ENCODE data around the gene ZBTB26.

The ZBTB26 gene, protein sequence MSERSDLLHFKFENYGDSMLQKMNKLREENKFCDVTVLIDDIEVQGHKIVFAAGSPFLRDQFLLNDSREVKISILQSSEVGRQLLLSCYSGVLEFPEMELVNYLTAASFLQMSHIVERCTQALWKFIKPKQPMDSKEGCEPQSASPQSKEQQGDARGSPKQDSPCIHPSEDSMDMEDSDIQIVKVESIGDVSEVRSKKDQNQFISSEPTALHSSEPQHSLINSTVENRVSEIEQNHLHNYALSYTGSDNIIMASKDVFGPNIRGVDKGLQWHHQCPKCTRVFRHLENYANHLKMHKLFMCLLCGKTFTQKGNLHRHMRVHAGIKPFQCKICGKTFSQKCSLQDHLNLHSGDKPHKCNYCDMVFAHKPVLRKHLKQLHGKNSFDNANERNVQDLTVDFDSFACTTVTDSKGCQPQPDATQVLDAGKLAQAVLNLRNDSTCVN

DNA sequence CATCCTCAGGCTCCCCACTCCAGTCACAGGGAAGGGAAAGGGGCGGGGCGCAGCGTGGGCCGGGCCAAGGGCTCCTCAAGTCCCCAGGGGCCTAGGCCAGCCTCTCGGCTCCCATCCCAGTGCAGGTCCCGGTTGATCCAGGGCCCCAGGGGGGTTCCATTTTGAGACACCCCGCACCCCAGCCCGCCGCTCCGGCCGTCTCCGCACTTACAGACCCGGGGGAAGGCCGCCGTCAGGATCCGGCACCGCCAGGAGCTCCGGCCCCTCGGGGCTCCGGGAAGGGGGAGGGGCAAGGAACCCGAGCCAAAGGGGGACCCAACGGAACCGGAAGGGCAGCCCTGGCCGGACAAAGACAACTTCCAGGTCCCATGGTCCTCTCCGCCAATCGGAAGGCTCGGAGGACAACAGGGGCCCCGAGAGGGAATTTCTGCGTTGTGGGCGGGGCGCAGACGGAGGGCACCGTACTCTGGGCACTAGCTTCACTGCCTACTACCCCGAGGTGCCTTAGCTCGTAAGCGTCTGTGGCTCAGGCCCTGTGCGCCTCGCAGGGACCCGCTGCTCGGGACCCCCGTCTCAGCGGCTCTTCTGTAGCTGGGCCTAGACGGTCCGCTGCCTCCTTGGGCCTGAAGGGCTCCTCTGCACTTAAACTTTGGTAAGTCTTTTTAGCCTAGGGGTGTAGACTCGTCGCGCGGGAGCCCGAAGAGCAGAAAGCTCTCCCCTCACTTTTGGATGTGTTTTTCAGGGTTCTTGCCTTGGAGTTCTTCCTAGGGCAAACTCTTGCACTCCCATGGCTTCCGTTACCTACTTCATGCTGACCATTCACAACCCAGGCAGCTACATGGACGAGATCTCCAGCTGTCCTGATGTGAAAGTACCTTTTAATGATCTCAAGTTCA lies at the start of gene ZBTB26:
Gene ZBTB26, minus strand, starts transcription at position 287 of the 896 bp plus-strand sequence. CDS start 11,578 bp downstream, outside the sequence.
- peak; percentile 87 for DNase-seq

DNA sequence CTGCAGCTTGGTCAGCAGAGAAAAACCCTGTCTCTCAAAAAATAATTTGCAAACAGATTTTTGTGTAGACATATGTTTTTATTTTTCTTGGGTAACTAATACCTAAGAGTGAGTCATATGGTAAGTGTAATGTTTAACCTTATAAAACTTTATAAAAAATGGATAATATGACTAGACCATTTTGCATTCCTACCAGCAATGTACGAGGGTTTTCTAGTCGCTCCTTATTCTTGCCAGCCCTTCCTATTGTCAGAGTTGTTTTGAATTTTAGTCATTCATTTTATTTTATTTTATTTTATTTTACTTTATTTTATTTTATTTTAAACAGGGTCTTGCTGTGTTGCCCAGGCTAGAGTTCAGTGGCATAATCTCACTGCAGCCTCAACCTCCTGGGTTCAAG lies 47.3 kb upstream of the ZBTB26 start:
- DNase-seq, result no peak

DNA sequence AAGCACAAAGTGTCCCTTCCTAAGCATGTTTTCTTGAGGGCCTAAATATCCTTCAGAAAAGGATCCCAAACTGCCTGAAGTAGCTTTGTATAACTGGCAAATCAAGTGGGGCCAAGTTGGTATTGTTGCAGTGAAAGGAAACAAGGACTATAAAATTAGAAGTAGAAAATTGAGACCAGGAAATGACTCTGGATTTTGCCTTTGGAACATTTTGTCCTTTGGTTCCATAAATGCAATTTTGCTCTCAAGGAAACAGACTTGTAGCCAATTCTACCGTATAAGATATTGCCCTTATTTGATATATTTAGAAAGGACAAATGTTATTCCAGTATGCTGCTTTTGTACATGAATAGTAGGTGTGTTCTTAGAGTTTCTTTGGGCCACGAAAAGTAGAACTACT lies 43.9 kb upstream of the ZBTB26 start:
- no peak for DNase-seq

GRCh38 chr9:122961139-122961538 lies 29.8 kb upstream of the ZBTB26 start:
- no peak for DNase-seq

GRCh38 chr9:122955961-122956360 lies 24.6 kb upstream of the ZBTB26 start:
- DNase-seq, result no peak

DNA sequence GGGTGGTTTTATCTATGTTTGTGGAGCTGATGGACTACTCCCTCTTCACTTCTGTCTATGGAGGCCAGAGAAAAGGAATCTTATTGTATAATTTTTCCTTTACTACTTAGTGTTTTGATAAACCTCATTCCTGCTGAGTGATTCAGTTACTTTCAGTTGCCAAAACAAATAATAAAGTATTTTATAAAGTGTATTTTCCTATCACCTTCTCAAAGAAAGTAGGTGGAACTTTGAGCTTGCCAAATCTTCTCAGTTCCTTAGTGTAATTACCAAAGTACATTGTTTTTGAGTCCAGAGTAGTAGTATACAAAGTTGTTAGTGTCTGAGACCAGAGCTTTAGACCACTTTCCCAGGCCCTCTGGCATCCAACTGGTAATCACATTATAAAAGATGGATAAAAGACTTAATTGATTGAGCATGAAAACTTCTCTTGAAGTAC lies 23.0 kb upstream of the ZBTB26 start:
- DNase-seq, result no peak

DNA sequence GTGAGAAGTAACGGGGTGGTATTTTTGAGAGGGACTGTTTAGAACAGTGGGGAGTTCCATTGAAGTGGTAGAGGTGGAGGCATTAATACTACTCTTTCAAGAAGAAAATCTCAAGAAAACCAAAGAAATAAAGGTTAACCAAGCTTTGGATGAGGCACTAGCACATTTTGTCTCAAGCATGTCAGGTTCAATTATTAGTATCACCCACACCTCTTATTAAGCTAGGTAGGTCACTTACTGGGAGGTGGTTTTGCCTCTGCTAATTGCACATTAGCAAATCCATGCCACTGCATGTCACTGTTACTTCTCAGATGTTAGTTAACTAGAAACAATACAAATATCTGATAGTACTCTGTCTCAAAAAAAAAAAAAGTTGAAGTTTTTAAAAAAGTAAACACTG lies 19.7 kb upstream of the ZBTB26 start:
- no peak for DNase-seq

DNA sequence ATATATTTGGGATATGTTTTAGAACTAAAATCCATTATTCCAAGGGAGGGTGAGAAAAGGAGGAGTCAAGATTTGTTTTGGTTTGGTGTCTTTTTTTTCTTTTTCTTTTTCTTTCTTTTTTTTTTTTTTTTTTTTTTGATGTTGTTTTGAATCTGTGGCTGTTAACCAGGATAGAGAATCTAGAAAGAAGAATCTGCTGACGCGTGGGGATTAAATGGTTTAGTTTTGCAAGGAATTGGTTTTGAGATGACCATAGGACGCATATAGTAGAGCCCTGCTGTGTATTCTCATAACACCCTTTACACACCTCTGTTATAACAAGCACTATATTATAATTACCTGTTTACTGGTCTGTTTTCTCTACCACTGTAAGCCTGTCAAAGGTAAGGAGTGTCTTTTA lies 19.0 kb upstream of the ZBTB26 start:
- no peak for DNase-seq

- no peak for DNase-seq
These were observed 18.4 kb upstream of the ZBTB26 start for GRCh38 chr9:122949696-122950095.

DNA sequence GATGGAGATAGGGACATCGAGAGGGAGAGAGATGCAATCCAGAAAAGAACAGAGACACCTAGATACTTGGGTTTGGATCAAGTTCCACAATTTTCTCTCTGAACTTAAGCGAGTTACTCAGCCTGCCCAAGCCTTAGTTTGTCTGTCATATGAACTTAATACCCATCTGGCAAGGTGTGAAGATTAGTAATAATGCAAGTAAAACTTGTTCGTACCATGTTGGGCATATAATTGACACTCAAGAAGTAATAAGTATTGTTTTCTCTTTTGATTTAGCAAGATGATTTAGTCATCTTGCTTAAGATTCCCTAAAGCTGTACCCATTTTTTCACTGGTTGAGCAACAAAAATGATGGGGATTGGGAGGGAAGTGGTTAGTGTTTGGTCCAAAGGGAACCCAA lies 17.0 kb upstream of the ZBTB26 start:
- no peak for DNase-seq

GRCh38 chr9:122946461-122947005 lies 15.2 kb upstream of the ZBTB26 start:
- no peak for DNase-seq

GRCh38 chr9:122944960-122945888 lies 13.9 kb upstream of the ZBTB26 start:
- no peak for DNase-seq

DNA sequence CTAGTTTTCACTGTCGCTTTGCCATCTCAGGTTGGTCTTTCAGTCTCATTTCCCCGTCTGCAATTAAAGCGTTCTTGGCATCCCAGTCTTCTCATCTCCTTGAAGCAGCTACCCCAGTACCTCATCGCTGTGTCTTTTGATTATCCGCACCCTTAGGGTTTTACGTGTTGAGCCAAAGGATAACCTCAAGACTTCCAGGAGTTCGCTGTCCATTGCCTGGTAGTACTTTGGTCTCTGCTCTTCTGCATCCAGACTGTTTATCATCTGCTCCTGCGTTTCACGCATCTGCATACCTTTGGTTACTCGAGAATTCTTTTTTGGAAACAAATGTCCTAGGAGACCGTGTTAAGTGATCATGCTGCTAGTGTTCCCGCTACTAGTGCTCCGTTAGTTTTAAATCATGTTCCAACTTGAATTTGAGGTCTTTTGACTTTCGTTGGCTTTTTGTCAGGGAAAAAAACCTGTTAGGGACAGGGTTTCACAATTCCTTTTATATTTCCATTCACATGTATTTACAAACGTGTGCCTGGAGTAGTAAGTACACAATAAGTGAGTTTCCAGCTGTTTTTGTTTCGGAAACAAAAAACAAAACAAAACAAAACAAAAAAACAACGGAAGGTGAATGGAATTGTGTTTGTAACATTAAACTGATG lies 10.4 kb upstream of the ZBTB26 start:
- no peak for DNase-seq

DNA sequence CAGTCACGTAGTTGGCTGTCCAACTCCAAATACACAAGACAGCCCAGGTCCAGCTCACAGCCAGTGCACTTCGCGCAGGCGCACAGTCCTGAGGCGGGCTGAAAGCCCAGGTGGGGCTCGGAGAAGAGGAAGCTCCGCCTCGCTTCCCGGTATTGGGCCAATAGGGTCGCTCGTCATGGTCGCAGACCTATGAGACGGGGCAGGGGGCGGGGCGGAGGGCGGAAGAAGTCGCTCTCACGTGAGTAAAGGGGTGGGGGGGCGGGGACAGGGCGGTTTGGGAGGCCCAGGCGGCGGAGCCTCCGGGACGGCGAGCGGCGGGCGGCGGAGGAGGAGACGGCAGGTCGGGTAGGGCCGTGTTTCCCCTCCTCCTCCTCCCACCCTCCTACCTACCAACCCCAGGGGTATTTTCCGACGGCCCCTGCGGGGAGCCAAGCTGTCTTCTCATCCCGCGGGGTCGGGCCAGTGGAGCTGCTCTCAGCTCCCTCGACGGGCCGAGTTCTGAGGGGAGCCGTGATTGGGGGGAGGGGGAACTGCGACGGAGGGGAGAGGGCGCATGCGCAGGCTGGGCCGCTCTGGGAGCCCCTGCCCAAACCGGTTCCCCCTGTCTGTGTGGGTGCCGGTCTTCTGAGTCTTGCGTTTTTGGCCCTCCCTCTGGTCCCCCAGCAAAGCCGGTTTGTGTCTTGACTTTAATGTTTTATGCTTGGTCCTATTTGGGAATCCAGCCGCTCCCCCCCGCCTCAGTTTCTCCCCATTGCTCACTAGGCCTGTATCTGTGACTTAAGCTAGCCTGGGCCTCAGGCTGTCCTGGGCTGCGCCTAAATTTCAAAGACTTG lies 9.7 kb upstream of the ZBTB26 start, which contains the start of gene RABGAP1:
Gene RABGAP1, plus strand, starts transcription at position 272 of the 833 bp plus-strand sequence. CDS start 16,040 bp downstream, outside the sequence.
- peak; percentile 96 for DNase-seq

GRCh38 chr9:122940454-122940748 lies 9.1 kb upstream of the ZBTB26 start:
- no peak for DNase-seq

DNA sequence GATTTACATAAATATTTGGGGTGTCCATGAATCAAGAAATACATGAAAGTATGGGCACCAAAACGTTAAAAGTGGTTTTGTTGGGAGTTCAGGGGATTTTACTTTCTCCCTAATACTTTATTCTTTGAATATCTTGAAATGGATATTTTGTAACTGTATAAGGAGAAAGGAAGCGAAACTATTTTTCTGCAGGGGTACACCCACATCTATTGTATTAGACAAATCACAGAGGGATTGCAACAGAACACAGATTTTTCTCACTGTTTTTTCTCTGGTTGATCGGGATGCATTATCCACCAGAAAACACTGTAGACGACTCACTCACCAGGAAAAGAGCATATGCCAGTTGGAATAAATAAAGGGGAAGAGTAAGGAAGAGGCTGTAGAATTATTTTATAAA lies 8.3 kb upstream of the ZBTB26 start:
- DNase-seq, result no peak

DNA sequence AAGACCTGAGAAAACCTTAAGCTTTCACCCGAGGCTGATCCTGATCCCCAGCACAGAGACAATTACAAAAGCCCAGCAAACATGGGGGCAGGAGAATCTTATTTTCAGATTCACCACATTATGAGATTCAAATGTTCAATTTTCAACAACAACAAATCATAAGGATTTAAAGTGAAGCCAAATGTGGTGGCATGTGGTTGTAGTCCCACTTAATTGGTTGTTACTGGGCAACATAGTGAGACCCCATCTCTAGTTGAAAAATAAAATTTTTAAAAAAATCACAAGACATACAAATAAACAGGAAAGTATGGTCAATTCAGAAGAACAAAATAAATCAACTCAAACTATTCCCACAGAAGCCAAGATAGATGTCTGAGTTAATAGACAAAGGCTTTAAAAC lies 5.6 kb upstream of the ZBTB26 start:
- no peak for DNase-seq

GRCh38 chr9:122936464-122936863 lies 5.2 kb upstream of the ZBTB26 start:
- no peak for DNase-seq

DNA sequence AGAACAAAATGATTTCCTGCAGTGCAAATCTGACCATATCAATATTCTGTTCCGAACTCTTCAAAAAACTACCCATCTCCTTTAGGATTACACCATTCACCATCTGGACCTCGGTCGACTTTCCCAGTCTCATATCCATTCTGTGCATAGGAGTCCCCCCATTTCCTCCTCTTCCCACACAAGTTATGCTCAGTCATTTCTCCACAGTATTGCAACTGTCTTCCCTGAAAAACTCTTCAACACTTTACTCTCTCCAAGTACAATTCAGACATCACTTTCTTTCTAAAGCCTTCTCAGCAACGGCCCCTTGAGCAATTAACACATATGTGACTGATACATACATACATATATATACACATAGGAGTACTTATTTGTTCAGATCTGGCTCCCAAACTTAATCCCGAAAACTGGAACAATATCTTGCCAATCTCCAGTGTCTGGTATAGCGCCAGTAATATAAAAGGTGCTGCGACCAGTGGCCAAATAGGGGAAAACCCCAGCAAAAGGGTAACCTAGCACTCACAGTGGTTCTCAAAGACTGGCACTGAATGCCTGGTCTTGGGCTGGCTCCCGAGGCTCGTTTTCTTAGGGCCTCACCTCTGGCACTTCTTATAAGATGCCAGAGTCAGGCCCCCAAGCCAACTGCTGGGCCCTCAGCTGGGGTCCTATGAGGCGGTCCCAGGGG lies 629 bp downstream of the ZBTB26 start:
- DNase-seq, result no peak

DNA sequence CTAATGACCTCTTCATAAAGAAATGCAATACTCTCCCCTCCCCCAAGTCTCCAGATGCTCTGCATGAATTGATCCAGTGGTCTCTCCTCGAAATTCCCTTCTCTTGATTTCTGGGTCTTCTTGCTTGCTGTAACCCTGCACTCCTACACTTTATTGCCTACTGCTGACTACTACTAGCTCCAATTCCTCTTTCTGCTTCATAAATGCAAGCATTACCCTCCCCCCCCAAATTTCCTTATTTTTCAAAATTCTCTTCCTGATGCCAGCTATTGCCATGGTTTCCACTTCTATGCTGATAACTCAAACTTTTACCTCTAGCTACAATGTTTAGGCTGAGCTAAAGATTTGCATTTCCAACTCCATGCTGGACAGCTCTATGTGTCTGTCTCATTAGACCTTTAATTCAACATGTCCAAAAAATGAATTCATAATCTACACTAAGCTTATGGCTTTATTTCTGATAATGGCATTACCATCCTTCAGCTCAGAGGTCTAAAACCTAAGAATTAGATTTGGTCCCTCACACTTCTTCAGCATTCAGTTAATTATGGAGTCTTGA lies 1.4 kb downstream of the ZBTB26 start:
- DNase-seq, result no peak

Measured in activated T-cell treated with anti-CD3 and anti-CD28 coated beads, Interleukin-2, amount 50 U/mL, for 1 hour (primary cell).